ENCODE results near the gene MUC4.
"Not testable (repeated sequence)": the region's sequence is repeated elsewhere in the genome, so short reads cannot be mapped to it uniquely, and the experiment has no call there.

DNA sequence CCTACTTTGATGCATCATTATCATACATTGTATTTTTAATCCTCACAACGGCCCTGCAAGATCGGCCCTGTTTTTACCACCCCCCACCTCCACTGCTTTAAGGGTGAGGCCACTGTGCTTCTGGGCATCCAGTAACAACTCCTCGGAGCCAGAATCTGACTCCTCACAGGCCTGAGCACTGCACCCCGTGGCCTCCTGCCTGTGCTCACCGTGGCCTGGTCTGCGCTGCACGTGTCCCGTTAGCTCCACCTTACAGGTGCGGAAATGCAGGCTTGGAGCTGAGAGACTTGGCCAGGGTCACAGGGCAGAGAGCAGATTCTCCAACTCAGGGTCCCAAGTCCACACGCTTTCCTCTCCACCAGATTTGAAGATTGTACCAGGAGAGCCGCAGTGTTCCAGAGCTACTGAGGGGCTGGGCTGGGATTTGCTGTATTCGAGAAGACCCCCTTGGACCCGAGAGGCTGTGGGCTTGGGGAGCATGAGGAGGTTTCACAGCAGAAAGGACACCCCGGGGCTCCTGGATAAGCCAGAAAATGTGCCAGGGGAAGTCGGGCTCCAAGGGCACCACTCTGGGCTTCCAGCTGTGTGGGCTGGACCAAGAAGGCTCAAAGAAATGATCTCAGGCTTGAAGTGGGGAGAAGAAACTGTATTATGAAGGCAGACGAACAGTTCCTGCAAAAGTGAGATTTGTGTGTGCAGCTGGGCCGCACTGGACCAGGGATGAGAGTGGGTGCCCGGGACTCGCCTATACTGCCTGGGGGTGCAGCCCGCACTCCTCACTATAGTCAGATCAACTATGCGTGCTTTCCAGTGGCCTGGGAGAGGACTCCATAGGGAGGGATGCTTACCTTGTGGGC, 89.4 kb downstream of the MUC4 start:
- TF ChIP-seq POLR2AphosphoS5, POLR2A (IDR thresholded peaks at IDR 0.05; ENCODE audit: low read depth, low read length): not testable (repeated sequence)

Measured in GM12891 (cell line).